GM18520 (cell line): ENCODE data around the gene TMEM52B.

Experiments
- ATAC-seq: cut with Tn5 transposase; IDR thresholded peaks from one replicate; pipeline ENCODE4 v1.9.1; 2021; ENCODE audit not compliant: unreplicated experiment

TMEM52B gene

GRCh38 chr12:10178821-10179220, at the start of gene TMEM52B:
Gene TMEM52B (plus strand): TSS chr12:10179032. CDS start chr12:10179575, 543 bp downstream.
- ATAC-seq: no peak

- ATAC-seq: peak; percentile 87
Measured at GRCh38 chr12:10130042-10130441, 48.8 kb upstream of the TMEM52B start, which contains the start of gene CLEC7A. Gene CLEC7A (minus strand): TSS chr12:10130199. CDS start chr12:10130082, 117 bp downstream.

- ATAC-seq: no peak
Measured at GRCh38 chr12:10131111-10131690, 47.6 kb upstream of the TMEM52B start.

DNA sequence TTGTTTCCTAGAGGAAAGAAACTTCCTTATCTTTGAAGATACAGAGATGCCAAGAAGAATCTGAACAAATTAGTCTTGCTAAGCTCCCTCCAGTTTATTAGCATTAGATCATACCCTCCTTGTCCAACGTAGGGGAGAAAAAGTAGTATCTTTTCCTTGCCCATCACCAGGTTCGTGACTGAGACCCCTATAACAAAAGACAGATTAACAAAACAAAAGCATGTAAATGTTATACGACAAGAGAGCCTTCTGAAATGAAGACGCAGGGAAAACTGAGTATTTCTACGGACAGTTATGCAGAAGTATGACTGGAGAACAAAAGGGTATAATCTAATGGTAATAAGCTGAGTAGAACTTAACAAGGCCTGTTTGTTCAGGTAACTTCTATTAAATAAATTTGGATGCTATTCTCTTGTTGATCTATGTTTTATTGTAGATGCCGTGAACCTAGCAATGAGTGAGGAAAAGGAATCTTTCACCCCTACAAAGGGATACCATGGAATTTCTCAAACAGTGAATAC, 45.9 kb upstream of the TMEM52B start:
- ATAC-seq: no peak

DNA sequence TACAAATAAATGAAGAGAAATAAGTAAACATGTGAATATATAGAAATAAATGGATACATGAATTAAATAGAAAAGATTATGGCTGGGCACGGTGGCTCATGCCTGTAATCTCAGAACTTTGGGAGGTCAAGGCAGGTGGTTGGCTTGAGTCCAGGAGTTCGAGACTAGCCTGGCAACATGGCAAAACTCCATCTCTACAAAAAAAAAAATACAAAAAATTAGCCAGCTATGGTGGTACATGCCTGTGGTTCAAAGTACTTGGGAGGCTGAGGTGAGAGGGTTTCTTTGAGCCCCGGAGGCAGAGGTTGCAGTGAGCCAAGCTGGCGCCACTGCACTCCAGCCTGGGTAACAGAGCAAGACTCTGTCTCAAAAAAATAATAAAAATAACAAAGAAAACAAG, 43.7 kb upstream of the TMEM52B start:
- no peak for ATAC-seq

GRCh38 chr12:10136637-10137205, 42.1 kb upstream of the TMEM52B start:
- ATAC-seq: no peak

DNA sequence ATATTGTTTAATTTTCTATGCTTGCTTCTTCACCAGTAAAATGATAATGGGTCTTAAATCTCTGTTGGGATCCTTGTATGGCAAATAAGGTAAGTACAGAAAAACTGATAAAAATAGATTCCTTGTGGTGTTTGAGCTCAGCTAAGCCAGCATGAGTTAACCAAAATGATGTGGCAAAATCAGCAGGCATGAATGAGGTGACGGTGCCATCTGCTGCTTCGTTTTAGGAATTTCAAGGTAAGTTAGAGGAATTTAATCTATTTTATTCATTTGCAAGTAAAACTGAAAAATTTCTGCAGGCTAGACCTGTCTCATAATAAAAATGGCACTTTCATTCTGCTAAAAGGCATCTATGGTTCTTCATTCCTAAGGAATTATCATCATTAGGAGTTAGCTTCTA, 38.8 kb upstream of the TMEM52B start:
- no peak for ATAC-seq

DNA sequence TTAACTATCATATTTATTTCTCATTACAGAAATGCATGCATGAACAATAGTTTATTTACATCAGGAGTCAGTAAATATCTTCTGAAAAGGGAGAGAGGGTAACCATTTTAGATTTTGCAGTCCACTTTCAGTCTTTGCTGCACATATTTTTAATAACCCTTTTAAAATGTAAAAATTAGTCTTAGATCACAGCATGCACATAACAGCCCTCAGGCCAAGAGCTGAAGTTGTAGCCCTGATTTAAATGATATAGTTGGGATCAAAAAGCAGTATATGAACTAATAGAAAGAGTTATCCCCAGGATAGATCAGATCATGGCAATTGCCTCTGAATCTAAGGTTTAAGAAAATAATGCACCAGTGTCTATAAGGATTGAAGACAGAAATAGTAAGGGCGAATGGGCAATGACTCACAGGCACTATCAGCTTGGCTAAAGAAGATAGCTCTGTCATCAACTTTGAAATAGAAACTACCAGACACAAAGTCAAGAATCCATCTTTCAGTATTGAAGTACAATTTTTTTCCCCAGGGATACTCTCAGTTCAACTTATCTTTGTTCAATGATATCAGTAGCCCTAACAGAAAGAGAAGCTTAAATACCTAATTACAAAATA, 35.7 kb upstream of the TMEM52B start:
- ATAC-seq: no peak

DNA sequence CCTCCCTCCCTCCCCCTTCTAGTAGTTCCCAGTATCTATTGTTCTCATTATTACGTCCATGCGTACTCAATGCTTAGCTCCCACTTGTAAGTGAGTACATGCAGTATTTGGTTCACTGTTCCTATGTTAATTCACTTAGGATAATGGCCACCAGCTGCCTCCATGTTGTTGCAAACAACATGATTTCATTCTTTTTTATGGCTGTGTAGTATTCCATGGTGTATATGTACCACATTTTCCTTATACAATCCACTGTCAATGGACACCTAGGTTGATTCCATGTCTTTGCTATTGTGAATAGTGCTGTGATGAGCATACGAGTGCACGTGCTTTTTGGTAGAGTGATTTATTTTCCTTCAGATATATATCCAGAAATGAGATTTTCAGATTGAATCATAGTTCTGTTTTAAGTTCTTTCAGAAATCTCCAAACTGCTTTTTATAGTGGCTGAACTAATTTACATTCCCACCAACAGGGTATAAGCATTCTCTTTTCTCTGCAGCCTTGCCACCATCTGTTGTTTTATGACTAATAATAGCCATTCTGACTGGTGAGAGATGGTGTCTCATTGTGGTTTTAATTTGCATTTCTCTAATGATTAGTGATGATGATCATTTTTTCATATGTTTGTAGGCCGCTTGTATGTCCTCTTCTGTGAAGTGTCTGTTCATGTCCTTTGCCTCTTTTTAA, 31.0 kb upstream of the TMEM52B start:
- ATAC-seq: peak; percentile 68

DNA sequence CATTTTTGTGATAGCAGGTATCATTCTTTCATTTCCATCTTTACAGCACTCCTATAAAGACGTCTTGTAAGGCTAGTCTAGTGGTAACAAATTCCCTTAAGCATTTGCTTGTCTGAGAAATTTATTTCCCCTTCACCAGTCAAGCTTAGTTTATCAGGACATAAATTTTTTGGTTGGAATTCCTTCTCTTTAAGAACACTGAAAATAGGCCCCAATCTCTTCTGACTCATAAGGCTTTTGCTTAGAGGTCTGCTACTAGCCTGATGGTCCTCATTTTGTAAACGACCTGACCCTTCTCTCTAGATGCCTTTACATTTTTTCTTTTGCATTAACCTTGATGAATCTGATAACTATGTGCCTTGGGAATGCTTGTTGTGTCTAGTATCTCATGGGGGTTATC, 27.2 kb upstream of the TMEM52B start:
- ATAC-seq: no peak

DNA sequence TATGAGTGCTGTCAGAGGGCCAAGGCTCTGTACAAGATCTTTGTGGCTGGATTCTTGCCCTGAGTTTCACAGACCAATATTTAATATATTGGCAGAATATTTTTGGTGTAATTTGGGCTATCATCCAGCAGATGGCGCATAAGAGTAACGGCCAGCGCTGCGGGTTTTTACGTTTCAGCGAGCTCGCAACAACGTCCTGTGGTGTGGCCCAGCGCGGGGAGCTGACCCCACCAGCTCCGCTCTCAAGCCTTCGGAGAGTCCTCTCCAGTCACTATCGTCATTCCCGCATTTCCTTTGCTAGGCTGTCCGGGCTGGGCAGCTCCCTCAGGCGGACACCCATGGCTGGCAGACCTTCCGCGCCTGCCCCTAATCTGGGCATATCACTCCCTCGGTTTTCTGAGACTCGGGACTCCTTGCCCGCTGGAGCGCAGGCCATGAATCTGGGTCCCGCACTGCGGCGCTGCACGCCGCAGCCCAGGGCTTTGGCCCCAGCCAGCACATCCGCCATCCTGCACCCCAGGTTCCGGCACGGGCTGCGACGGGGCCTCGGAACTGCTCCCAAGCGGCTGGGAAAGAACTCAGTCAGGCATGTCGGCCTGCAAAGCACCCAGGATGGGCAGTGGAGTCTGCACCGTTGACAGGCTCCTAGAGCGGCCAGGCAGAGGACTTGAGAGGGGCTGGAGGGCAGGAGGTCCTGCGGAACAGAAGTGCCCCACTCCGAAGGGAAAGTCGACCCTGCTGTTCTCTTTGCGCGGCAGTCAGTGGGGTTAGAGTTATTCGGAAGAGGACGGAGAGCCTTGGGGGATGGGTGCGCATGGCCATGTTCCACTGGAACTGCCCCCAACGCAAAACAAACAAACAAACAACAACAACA, 25.3 kb upstream of the TMEM52B start:
- ATAC-seq: no peak

DNA sequence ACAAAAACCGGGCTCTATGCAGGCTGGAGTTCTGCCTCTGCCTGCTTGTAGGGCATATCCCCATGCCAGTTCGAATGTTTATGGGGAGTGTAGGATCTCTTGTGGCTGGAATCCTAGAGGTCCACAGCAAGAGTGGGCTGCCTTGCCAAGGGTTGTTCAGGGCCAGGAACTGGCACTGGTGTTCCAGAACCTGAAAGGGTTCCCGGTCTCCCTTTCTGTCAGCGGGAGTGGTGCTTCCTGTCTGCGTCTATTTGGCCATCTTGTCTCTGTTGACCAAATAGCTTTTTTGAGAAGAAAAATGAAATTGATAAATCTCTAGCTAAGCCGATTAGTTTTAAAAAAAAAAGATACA, 24.7 kb upstream of the TMEM52B start:
- ATAC-seq: no peak

DNA sequence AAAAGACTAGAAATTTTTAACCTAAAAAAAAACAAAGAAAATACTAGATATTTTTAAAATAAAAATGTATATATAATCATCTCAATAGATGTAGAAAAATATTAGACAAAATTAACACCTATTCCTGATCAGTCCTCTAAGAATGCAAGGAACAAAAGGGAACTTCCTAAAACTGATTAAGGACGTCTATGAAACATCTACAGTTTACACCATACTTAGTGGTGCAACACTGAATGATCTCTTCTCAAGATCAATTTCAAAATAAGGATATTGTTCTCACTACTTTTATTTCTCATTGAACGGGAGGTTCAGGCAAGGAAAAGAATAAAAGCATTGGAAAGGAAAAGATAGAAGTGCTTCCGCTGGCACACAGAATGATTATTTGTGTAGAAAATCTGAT, 22.9 kb upstream of the TMEM52B start:
- ATAC-seq: no peak

DNA sequence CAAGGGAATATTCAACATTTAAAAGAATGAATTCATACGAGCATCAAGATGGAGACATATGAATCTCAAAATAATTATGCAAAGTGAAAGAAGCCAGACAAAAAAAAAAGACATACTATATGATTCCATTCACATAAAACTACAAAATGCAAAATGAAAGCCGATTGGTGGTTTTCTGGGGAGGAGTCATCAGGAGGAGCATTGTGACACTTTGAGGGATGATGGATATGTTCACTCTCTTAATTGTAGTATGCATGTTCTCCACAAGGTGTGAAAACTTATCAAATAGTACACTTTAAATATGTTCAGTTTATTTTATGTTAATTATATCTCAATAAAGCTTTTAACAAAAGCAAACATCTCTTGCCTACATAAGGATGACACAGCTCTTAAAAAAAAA, 20.4 kb upstream of the TMEM52B start:
- no peak for ATAC-seq

DNA sequence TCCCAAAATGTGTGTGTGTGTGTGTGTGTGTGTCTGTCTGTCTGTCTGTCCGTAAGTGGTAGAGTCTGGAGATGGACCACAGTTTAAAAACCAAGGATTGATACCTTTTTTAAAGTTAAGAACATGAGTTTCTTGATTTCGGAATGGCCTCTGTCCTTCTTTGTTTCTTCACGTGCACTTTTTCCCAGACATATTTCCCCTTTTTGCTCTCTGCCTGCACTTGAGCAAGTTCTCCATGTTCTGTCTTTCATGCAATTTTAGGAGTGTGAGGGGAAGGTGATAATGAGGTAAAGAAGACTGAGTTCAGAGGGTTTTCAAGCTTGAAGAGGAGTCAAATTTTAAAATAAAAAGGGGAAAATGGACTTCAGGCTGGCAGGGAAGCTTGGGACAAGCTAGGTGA, 19.6 kb upstream of the TMEM52B start:
- no peak for ATAC-seq

DNA sequence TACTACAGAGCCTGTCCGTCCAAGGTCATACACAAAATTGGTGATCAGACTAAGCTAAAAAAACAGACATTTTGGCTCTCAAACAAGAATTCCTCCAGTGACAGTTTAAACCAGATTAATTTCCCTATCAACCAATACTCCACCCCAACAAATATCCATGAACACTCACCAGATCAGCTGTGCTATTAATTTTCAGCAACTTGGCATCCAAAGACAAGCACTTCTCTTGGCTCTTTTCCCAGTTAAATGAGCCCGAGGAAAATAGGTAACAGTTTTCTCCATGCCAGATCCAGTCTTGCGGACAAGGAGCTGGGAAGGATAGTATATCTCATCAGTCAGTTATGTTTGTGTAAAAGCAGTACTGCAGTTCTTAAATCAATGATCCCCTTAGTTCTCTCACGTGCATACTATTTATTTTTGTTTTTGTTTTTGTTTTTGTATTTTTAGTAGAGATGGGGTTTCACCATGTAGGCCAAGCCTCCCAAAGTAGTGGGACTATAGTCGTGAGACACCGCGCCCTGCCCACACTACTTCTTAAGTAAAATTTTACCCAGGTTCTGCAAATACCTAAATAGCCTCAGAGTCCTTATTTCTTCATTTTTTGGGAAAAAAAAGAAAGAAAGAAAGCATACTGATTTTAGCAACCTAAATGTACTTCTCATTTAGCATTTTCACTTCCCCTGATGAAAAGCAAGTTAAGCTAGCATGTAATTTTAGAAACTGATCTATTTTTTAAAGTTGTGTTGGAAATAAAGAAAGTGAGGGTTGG, 18.0 kb upstream of the TMEM52B start:
- no peak for ATAC-seq

DNA sequence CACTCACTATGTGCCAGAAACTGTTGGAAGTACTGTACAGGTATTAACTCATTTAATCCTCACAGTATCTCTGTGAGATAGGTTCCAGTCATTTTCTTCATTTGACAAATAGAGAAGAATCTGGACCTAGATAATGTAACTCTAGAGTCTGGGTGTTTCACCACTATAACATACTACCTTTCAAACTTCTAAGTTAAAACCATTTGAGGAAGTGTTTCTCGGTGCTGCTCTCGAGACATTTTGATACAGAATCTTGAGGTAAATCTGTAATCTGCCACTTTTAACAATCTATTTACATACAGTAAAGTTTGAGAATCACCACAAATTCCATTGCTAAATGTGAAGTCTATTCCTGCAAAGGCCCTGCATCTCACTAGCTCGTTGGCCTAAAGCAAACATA, 15.7 kb upstream of the TMEM52B start:
- no peak for ATAC-seq

GRCh38 chr12:10165421-10165820, 13.4 kb upstream of the TMEM52B start:
- ATAC-seq: no peak

GRCh38 chr12:10167599-10167998, 11.2 kb upstream of the TMEM52B start:
- no peak for ATAC-seq

DNA sequence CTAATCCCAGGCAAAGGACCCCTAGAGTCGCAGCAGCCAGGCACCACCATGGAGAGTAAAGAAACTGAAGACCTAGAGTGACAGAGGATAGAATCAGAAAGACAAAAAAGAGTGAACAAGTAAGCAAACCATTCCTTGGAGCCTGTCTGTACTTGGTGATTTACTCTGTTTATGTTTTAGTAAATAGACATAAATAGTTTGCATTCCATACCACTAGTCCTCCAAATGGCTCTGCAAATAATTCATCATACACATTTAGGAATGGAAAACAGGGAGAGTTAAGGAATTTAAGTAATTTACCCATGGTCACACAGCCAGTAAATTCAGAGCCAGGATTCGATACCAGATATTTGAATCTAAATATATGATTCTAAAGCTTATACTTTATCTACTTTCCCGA, 9.7 kb upstream of the TMEM52B start:
- no peak for ATAC-seq
